Measurements from ENCODE around the gene DUSP7.

Gene DUSP7

GRCh38 chr3:52094571-52095485 lies 38.5 kb upstream of the DUSP7 start:
- DNase-seq (ENCODE audit: low spot score) = no peak
- TF ChIP-seq CTCF (IDR thresholded peaks at IDR 0.05; ENCODE audit: extremely low read depth, missing control alignments) = no peak

- DNase-seq (ENCODE audit: low spot score) = no peak
- no peak for TF ChIP-seq CTCF (IDR thresholded peaks at IDR 0.05; ENCODE audit: extremely low read depth, missing control alignments)
Measured at GRCh38 chr3:52093756-52094545, 37.6 kb upstream of the DUSP7 start.

GRCh38 chr3:52092891-52093290 lies 36.5 kb upstream of the DUSP7 start:
- no peak for DNase-seq (ENCODE audit: low spot score)
- TF ChIP-seq CTCF (IDR thresholded peaks at IDR 0.05; ENCODE audit: extremely low read depth, missing control alignments) = no peak

DNA sequence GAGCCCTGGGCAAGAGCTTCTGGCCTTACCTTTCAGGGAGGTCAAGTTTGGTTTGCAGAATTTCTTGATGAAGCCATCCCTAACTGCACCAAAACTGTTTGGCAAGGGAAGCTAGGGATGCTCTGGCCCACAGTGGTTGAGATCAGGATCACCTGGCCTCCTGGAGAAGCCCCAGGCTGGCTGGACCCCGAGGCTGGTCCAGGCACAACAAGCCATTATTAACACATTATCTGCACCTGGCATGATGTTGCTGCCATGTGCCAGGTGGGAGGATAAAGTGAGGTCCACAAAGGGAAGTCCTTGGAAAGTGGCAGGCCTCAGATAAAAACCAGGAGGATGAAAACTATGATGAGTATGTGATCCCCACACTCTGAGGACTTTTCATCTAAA lies 35.9 kb upstream of the DUSP7 start:
- TF ChIP-seq CTCF (IDR thresholded peaks at IDR 0.05; ENCODE audit: extremely low read depth, missing control alignments) = no peak
- DNase-seq (ENCODE audit: low spot score) = no peak

DNA sequence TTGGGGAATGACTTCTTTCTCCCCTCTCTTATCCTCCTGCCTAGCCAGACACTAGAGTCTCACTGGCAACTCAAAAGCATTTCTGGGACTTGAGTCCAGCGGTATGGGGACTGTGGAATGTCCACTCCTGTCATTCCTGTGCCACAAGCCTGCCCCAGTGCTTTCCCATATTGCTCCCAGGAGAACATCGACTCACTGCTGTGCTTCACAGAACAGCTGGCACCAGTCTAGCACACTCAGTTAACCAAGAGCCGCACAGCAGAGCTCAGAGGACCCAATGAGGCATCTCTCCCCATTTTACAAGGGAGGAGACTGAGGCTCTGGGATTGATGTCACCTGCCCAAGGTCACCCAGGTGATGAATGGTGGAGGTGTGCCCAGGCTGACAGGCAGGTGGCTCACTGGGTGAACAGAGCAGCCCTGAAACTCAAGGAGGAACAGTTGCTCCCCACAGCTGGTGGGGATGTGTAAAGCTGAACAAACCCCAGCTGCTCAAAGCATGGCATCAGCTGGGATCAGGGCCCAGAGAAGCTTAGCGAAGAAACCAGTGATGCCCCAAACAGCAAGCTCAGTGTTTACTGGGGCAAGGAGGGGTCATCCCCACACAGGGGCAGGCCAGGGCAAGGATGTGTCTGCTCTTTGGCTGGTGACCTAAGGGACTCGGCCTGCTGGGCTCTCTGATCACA lies 35.4 kb upstream of the DUSP7 start:
- no peak for DNase-seq (ENCODE audit: low spot score)
- no peak for TF ChIP-seq CTCF (IDR thresholded peaks at IDR 0.05; ENCODE audit: extremely low read depth, missing control alignments)

- no peak for TF ChIP-seq CTCF (IDR thresholded peaks at IDR 0.05; ENCODE audit: extremely low read depth, missing control alignments)
- no peak for DNase-seq (ENCODE audit: low spot score)
Measured at GRCh38 chr3:52090933-52091468, 34.6 kb upstream of the DUSP7 start.

All from GM20000 (cell line).